ENCODE measurements around the gene CALHM5.
"Not testable (repeated sequence)": the region's sequence is repeated elsewhere in the genome, so short reads cannot be mapped to it uniquely, and the experiment has no call there.

CALHM5 gene

GRCh38 chr6:116511424-116512110 lies at the start of gene CALHM5:
Gene CALHM5 (plus strand): TSS chr6:116511639. CDS start chr6:116511697, 58 bp downstream.
- DNase-seq, result peak in 1 of 2 experiments; percentile 11

- DNase-seq, result peak; percentile 81 to 84
These were observed 49.2 kb upstream of the CALHM5 start for GRCh38 chr6:116461932-116462885.

- DNase-seq, result peak; percentile 38 to 63
These were observed 48.1 kb upstream of the CALHM5 start for GRCh38 chr6:116463301-116463700.

- DNase-seq, result peak; percentile 83 to 88
These were observed 46.2 kb upstream of the CALHM5 start for GRCh38 chr6:116465246-116465645.

- DNase-seq, result no peak
These were observed 44.3 kb upstream of the CALHM5 start for GRCh38 chr6:116467096-116467495.

GRCh38 chr6:116467514-116467913 lies 43.9 kb upstream of the CALHM5 start:
- no peak for DNase-seq

GRCh38 chr6:116468293-116468692 lies 43.1 kb upstream of the CALHM5 start:
- DNase-seq, result no peak

- DNase-seq, result no peak
These were observed 39.9 kb upstream of the CALHM5 start for GRCh38 chr6:116471531-116471930.

GRCh38 chr6:116472706-116473105 lies 38.7 kb upstream of the CALHM5 start:
- no peak for DNase-seq

- DNase-seq, result peak; percentile 85 to 91
These were observed 36.3 kb upstream of the CALHM5 start for GRCh38 chr6:116475141-116475540.

GRCh38 chr6:116476002-116476678 lies 35.3 kb upstream of the CALHM5 start:
- DNase-seq, result peak; percentile 95 to 97

GRCh38 chr6:116482780-116483179 lies 28.7 kb upstream of the CALHM5 start:
- no peak for DNase-seq

GRCh38 chr6:116483616-116484015 lies 27.8 kb upstream of the CALHM5 start:
- DNase-seq, result no peak

GRCh38 chr6:116485559-116486184 lies 25.8 kb upstream of the CALHM5 start:
- no peak for DNase-seq

GRCh38 chr6:116491610-116492330 lies 19.7 kb upstream of the CALHM5 start:
- DNase-seq, result no peak

- no peak for DNase-seq
These were observed 18.9 kb upstream of the CALHM5 start for GRCh38 chr6:116492331-116493067.

GRCh38 chr6:116495161-116495560 lies 16.3 kb upstream of the CALHM5 start:
- DNase-seq, result not testable (repeated sequence)

GRCh38 chr6:116497113-116497676 lies 14.2 kb upstream of the CALHM5 start:
- DNase-seq, result no peak

GRCh38 chr6:116500969-116501433 lies 10.4 kb upstream of the CALHM5 start:
- no peak for DNase-seq

GRCh38 chr6:116507324-116507723 lies 4.1 kb upstream of the CALHM5 start:
- DNase-seq, result no peak

GRCh38 chr6:116508527-116508926 lies 2.9 kb upstream of the CALHM5 start:
- no peak for DNase-seq

Measured in AML-193 (cell line).